Daoy (cell line): ENCODE data around the gene OGDH. TPM values are rescaled to one million over a fixed set of nuclear protein-coding genes. Genes with fewer than 3 reads are reported as not detected.

ENCODE experiments used
- total RNA-seq: library from RNA; depleted of rRNA; stranded (reverse); fragments of >200 nt; shearing (Covaris generic); gene quantifications from 2 replicates; pipeline ENCODE4 v1.2.3, GENCODE V29; 2014; rRNA removed

OGDH gene
- total RNA-seq, 1 experiment from 2014 or later: 77.5 TPM

Other genes with a start within 250 kb of the OGDH start
- 75.3 and 95.7 TPM in 2 replicates for gene NUDCD3, start 116.0 kb upstream of the OGDH start, total RNA-seq
- not detected in 2 replicates for gene NPC1L1, start 65.3 kb upstream of the OGDH start, total RNA-seq
- gene DDX56, start 32.7 kb upstream of the OGDH start, total RNA-seq: 238 and 246 TPM in 2 replicates
- 237 and 302 TPM in 2 replicates for gene TMED4, start 24.4 kb upstream of the OGDH start, total RNA-seq
- gene ZMIZ2, start 142.2 kb downstream of the OGDH start, total RNA-seq: 6.5 and 16.2 TPM in 2 replicates
- gene PPIA, start 190.1 kb downstream of the OGDH start, total RNA-seq: 8,888 and 8,943 TPM in 2 replicates
- gene H2AZ2, start 241.5 kb downstream of the OGDH start, total RNA-seq: 591 and 679 TPM in 2 replicates